Mesothelial cell of epicardium (in vitro differentiated cells): ENCODE data around the gene SMIM17. TPM values are rescaled to one million over a fixed set of nuclear protein-coding genes. Genes with fewer than 3 reads are reported as not detected.

Experiments used
- DNase-seq, 2 experiments: peaks; one replicate each; pipeline ENCODE4 v3.0.0; 2021; ENCODE audit warnings: low spot score in 2 of 2; ENCODE audit not compliant: unreplicated experiment in 2 of 2
- H3K27ac Mint-ChIP-seq: 2 replicates; pipeline ENCODE4 v1.8.0; 2021; ENCODE audit warnings: mixed read lengths
- H3K27me3 Mint-ChIP-seq: 2 replicates; pipeline ENCODE4 v1.8.0; 2021; ENCODE audit warnings: low read depth, mixed read lengths
- H3K36me3 Mint-ChIP-seq: 2 replicates; pipeline ENCODE4 v1.8.0; 2021; ENCODE audit warnings: mixed read lengths
- H3K4me1 Mint-ChIP-seq: 2 replicates; pipeline ENCODE4 v1.8.0; 2021; ENCODE audit warnings: mixed read lengths
- H3K4me3 Mint-ChIP-seq: 2 replicates; pipeline ENCODE4 v1.8.0; 2021; ENCODE audit warnings: mild to moderate bottlenecking, moderate library complexity, mixed read lengths
- H3K9me3 Mint-ChIP-seq: 2 replicates; pipeline ENCODE4 v1.8.0; 2021; ENCODE audit warnings: mixed read lengths
- total RNA-seq: library from RNA; stranded (reverse); gene quantifications from 3 replicates; pipeline ENCODE4 v1.2.1, GENCODE V29; 2021
- TF ChIP-seq, protein P1 (sequence below): fragments of 200-600 bp; sonication (generic); IDR thresholded peaks from one replicate; pipeline ENCODE4 v1.5.0; 2021; ENCODE audit warnings: antibody characterized with exemption; ENCODE audit not compliant: unreplicated experiment

The SMIM17 gene
- total RNA-seq, 1 donor from 2014 or later = 2.6 TPM

DNA sequence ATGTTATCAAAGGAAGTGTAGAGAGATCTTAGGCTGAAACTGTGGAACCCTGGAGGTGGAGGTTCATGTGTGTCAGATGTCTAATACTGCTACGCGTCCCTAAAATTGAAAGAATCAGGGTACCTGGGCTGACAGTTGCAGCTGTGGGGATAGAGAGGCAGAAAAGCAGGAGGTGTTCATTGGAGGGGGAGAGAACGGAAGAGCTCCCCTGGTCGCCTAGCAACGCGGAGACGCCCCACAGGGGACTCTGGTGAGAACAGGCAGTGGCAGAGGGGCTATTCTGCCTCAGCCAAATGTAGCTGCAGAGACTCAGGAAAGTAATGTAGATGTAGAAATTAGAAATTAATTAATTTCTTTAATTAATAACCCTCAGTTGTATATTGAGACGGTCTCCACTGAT lies 38.7 kb downstream of the SMIM17 start:
- Mint-ChIP-seq H3K27me3 (no peaks in the 10 kb centered on the region), H3K36me3 (peaks cover 6% of the 10 kb centered on the region), H3K4me1 (no peaks in the 10 kb centered on the region), H3K9me3 (peaks cover 48% of the 10 kb centered on the region), H3K27ac (no peak overlapping the region), H3K4me3 (no peak overlapping the region)
- TF ChIP-seq, protein P1, sequence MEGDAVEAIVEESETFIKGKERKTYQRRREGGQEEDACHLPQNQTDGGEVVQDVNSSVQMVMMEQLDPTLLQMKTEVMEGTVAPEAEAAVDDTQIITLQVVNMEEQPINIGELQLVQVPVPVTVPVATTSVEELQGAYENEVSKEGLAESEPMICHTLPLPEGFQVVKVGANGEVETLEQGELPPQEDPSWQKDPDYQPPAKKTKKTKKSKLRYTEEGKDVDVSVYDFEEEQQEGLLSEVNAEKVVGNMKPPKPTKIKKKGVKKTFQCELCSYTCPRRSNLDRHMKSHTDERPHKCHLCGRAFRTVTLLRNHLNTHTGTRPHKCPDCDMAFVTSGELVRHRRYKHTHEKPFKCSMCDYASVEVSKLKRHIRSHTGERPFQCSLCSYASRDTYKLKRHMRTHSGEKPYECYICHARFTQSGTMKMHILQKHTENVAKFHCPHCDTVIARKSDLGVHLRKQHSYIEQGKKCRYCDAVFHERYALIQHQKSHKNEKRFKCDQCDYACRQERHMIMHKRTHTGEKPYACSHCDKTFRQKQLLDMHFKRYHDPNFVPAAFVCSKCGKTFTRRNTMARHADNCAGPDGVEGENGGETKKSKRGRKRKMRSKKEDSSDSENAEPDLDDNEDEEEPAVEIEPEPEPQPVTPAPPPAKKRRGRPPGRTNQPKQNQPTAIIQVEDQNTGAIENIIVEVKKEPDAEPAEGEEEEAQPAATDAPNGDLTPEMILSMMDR = no peak
- no peak for DNase-seq

DNA sequence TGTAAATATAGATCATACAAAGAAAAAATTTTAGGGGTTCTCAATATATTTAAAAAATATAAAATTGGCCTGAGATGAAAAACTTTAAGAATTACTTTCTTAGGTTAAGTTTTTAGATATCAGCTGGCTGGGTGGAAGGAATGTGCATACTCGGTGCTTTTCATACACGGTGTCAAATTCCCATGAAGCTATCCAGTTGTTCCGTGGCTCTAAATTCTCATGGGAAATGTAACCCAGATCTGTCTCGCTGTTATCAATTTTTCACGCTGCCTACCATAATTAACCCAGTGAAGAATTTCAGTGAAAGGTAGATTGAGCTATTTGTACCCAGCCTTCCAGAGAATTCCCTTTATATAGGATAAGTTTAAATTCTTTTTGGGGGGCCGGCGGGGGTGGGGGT lies 40.2 kb downstream of the SMIM17 start:
- TF ChIP-seq, protein P1 = no peak
- H3K4me1 Mint-ChIP-seq = no peaks in the 10 kb centered on the region
- no peak for DNase-seq
- peaks cover 50% of the 10 kb centered on the region for H3K9me3 Mint-ChIP-seq
- no peak overlapping the region for H3K4me3 Mint-ChIP-seq
- peaks cover 6% of the 10 kb centered on the region for H3K36me3 Mint-ChIP-seq
- H3K27me3 Mint-ChIP-seq = no peaks in the 10 kb centered on the region
- no peak overlapping the region for H3K27ac Mint-ChIP-seq

DNA sequence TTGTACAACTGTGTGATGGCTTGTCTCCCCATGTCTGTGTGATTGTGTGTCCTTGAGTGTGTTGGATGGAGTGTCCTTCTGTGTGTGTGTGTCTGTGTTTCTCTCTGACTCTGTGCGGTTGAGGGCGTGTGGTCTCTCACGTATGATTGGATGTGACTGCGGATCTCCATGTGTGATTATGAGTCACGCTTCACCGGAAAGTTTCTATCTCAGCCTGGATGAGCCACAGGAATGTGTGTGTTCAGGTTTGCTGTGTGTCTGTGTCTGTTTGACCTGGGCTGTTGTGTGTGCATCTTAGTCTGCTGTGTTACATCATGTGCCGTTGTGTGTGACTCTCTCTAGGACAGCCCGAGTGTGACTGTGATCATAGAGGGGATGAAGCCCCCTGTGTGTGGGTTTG lies 44.1 kb downstream of the SMIM17 start:
- DNase-seq = no peak
- H3K4me1 Mint-ChIP-seq = no peaks in the 10 kb centered on the region
- TF ChIP-seq, protein P1 = no peak
- H3K27ac Mint-ChIP-seq = no peak overlapping the region
- no peak overlapping the region for H3K4me3 Mint-ChIP-seq
- peaks cover 39% of the 10 kb centered on the region for H3K9me3 Mint-ChIP-seq
- H3K27me3 Mint-ChIP-seq = no peaks in the 10 kb centered on the region
- H3K36me3 Mint-ChIP-seq = peaks cover 6% of the 10 kb centered on the region

DNA sequence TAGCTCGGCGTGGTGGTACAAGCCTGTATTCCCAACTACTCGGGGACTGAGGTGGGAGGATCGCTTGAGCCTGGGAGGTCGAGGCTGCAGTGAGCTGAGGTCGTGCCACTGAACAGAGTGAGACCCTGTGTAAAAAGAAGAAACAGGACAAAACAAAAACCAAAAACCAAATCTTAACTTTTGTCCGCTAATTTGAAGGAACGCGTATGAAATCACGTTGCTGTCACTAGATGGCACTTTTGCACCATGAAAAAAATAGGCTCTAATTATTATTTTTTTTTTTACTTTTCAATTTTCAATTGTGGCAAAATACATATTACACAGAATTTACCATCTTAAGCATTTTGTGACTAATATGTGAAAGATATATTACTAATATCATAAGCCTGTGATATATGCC lies 46.2 kb downstream of the SMIM17 start:
- no peaks in the 10 kb centered on the region for H3K27me3 Mint-ChIP-seq
- DNase-seq = no peak
- peaks cover 55% of the 10 kb centered on the region for H3K9me3 Mint-ChIP-seq
- TF ChIP-seq, protein P1 = no peak
- H3K36me3 Mint-ChIP-seq = peaks cover 6% of the 10 kb centered on the region
- H3K4me3 Mint-ChIP-seq = no peak overlapping the region
- H3K4me1 Mint-ChIP-seq = no peaks in the 10 kb centered on the region
- no peak overlapping the region for H3K27ac Mint-ChIP-seq

DNA sequence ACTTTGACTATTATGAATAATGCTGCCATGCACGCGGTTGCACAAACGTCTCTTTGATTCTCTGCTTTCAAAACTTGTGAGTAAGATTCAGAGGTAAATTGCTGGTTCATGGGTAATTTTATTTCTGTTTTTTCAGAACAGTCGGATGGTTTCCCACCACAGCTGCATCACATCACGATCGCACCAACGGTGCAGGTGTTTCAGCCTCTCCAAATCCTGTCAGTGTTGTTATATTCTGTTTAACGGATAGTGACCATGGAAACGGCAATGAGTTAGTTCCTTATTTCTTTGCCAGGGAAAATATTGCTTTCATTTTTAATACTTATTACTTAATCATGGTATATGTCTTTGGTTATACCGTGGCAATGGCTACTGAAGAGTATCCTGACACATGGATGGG lies 47.7 kb downstream of the SMIM17 start:
- Mint-ChIP-seq H3K4me3 (no peak overlapping the region), H3K27ac (no peak overlapping the region), H3K36me3 (no peaks in the 10 kb centered on the region), H3K27me3 (no peaks in the 10 kb centered on the region), H3K4me1 (no peaks in the 10 kb centered on the region), H3K9me3 (peaks cover 51% of the 10 kb centered on the region)
- TF ChIP-seq, protein P1 = no peak
- no peak for DNase-seq
